ENCODE measurements around the gene SYTL4.

SYTL4 gene

GRCh38 chrX:100659431-100660137, 72.3 kb downstream of the SYTL4 start:
- H3K9ac ChIP-seq: no peak overlapping the region
- H3K27ac ChIP-seq: no peak overlapping the region
- H3K9me3 ChIP-seq (ENCODE audit: control insufficient read depth, low read length): no peaks in the 10 kb centered on the region
- no peak for TF ChIP-seq CTCF (IDR thresholded peaks at IDR 0.05)
- H3K4me3 ChIP-seq (ENCODE audit: low read depth, low read length): no peak overlapping the region
- H3K4me1 ChIP-seq: no peaks in the 10 kb centered on the region
- H3K36me3 ChIP-seq (ENCODE audit: control insufficient read depth, insufficient read depth, low read length): no peaks in the 10 kb centered on the region
- no peak overlapping the region for H2AFZ ChIP-seq
- H3K27me3 ChIP-seq (ENCODE audit: control insufficient read depth, insufficient read depth, low read length): no peaks in the 10 kb centered on the region
- no peak overlapping the region for H3K4me2 ChIP-seq (ENCODE audit: low read length)
- no peaks in the 10 kb centered on the region for H3K79me2 ChIP-seq

GRCh38 chrX:100658941-100659381, 73.0 kb downstream of the SYTL4 start:
- Histone ChIP-seq H3K4me3 (ENCODE audit: low read depth, low read length) (no peak overlapping the region), H3K9ac (no peak overlapping the region), H3K4me1 (no peaks in the 10 kb centered on the region), H3K9me3 (ENCODE audit: control insufficient read depth, low read length) (no peaks in the 10 kb centered on the region), H3K36me3 (ENCODE audit: control insufficient read depth, insufficient read depth, low read length) (no peaks in the 10 kb centered on the region), H3K4me2 (ENCODE audit: low read length) (no peak overlapping the region), H3K27ac (no peak overlapping the region), H3K27me3 (ENCODE audit: control insufficient read depth, insufficient read depth, low read length) (no peaks in the 10 kb centered on the region), H3K79me2 (no peaks in the 10 kb centered on the region), H2AFZ (no peak overlapping the region)
- no peak for TF ChIP-seq CTCF (IDR thresholded peaks at IDR 0.05)

GRCh38 chrX:100654261-100654660, 77.7 kb downstream of the SYTL4 start:
- no peaks in the 10 kb centered on the region for H3K27me3 ChIP-seq (ENCODE audit: control insufficient read depth, insufficient read depth, low read length)
- H3K4me3 ChIP-seq (ENCODE audit: low read depth, low read length): no peak overlapping the region
- H3K9ac ChIP-seq: no peak overlapping the region
- no peaks in the 10 kb centered on the region for H3K9me3 ChIP-seq (ENCODE audit: control insufficient read depth, low read length)
- no peak for TF ChIP-seq CTCF (IDR thresholded peaks at IDR 0.05)
- no peaks in the 10 kb centered on the region for H3K4me1 ChIP-seq
- no peak overlapping the region for H2AFZ ChIP-seq
- H3K27ac ChIP-seq: no peak overlapping the region
- H3K4me2 ChIP-seq (ENCODE audit: low read length): no peak overlapping the region
- H3K36me3 ChIP-seq (ENCODE audit: control insufficient read depth, insufficient read depth, low read length): no peaks in the 10 kb centered on the region
- H3K79me2 ChIP-seq: no peaks in the 10 kb centered on the region

- H3K27me3 ChIP-seq (ENCODE audit: control insufficient read depth, insufficient read depth, low read length): no peaks in the 10 kb centered on the region
- H3K79me2 ChIP-seq: no peaks in the 10 kb centered on the region
- no peaks in the 10 kb centered on the region for H3K36me3 ChIP-seq (ENCODE audit: control insufficient read depth, insufficient read depth, low read length)
- no peaks in the 10 kb centered on the region for H3K9me3 ChIP-seq (ENCODE audit: control insufficient read depth, low read length)
- H3K4me1 ChIP-seq: no peaks in the 10 kb centered on the region
- no peak overlapping the region for H2AFZ ChIP-seq
- no peak overlapping the region for H3K4me3 ChIP-seq (ENCODE audit: low read depth, low read length)
- no peak overlapping the region for H3K27ac ChIP-seq
- TF ChIP-seq CTCF (IDR thresholded peaks at IDR 0.05): no peak
- H3K4me2 ChIP-seq (ENCODE audit: low read length): no peak overlapping the region
- no peak overlapping the region for H3K9ac ChIP-seq
These were observed 79.7 kb downstream of the SYTL4 start for GRCh38 chrX:100652266-100652665.

- H3K4me1 ChIP-seq: no peaks in the 10 kb centered on the region
- no peak overlapping the region for H3K27ac ChIP-seq
- no peaks in the 10 kb centered on the region for H3K36me3 ChIP-seq (ENCODE audit: control insufficient read depth, insufficient read depth, low read length)
- no peak overlapping the region for H3K4me2 ChIP-seq (ENCODE audit: low read length)
- H2AFZ ChIP-seq: no peak overlapping the region
- H3K9me3 ChIP-seq (ENCODE audit: control insufficient read depth, low read length): no peaks in the 10 kb centered on the region
- no peaks in the 10 kb centered on the region for H3K79me2 ChIP-seq
- no peak for TF ChIP-seq CTCF (IDR thresholded peaks at IDR 0.05)
- no peak overlapping the region for H3K4me3 ChIP-seq (ENCODE audit: low read depth, low read length)
- no peaks in the 10 kb centered on the region for H3K27me3 ChIP-seq (ENCODE audit: control insufficient read depth, insufficient read depth, low read length)
- H3K9ac ChIP-seq: no peak overlapping the region
These were observed 81.1 kb downstream of the SYTL4 start for GRCh38 chrX:100650841-100651240.
